Measurements from ENCODE around the gene GPR65. TPM values are rescaled to one million over a fixed set of nuclear protein-coding genes. Genes with fewer than 3 reads are reported as not detected.
"Not testable (repeated sequence)": the region's sequence is repeated elsewhere in the genome, so short reads cannot be mapped to it uniquely, and the experiment has no call there.

GPR65 gene
- total RNA-seq, 3 donors from 2014 or later: 0.41 to 1.6 (median 1.6) TPM

GRCh38 chr14:88012495-88012894, 7.6 kb downstream of the GPR65 start:
- H3K36me3 ChIP-seq (ENCODE audit: low read depth): no peaks in the 10 kb centered on the region
- intact Hi-C loops (cut with DNase I, micrococcal nuclease): loop anchor here in 1 of 2 donors (2.0 kb wide), 1 partner anchor 156 kb away; no protein-coding TSS in a partner anchor
- TF ChIP-seq, protein P1, sequence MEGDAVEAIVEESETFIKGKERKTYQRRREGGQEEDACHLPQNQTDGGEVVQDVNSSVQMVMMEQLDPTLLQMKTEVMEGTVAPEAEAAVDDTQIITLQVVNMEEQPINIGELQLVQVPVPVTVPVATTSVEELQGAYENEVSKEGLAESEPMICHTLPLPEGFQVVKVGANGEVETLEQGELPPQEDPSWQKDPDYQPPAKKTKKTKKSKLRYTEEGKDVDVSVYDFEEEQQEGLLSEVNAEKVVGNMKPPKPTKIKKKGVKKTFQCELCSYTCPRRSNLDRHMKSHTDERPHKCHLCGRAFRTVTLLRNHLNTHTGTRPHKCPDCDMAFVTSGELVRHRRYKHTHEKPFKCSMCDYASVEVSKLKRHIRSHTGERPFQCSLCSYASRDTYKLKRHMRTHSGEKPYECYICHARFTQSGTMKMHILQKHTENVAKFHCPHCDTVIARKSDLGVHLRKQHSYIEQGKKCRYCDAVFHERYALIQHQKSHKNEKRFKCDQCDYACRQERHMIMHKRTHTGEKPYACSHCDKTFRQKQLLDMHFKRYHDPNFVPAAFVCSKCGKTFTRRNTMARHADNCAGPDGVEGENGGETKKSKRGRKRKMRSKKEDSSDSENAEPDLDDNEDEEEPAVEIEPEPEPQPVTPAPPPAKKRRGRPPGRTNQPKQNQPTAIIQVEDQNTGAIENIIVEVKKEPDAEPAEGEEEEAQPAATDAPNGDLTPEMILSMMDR (IDR thresholded peaks at IDR 0.05): no peak
- ATAC-seq (no peak), DNase-seq (no peak)
- no peaks in the 10 kb centered on the region for H3K9me3 ChIP-seq
- no peaks in the 10 kb centered on the region for H3K4me1 ChIP-seq (ENCODE audit: low read depth)
- H3K4me3 ChIP-seq: no peak overlapping the region

DNA sequence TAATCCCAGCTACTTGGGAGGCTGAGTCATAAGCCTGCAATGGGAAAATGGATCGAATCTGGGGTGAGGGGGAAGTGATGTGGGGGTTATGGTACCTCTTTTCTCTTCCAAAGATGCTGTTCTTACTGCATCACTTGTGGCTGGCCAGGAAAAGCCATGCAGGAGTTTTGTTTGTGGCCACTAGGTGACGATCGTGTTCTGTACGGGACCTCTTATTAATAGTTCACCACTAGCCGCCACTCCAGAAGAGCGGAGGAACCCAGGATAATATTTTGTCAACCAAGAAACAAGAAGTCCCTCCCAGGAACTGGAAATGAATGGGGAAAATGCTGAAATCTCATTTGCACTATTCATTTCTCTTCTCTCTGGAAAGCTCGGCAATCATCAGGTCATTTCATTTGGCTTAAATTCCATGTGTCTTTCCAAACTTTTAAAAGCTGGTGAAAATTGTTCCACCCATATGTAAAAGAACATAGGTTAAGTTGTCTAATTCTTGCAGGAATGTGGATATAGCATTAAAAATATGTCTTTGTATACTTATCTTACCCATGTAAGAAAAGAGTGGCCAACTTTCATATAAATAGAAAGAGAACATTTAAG, 8.9 kb downstream of the GPR65 start:
- Histone ChIP-seq H3K4me3 (no peak overlapping the region), H3K9me3 (no peaks in the 10 kb centered on the region), H3K4me1 (ENCODE audit: low read depth) (no peaks in the 10 kb centered on the region), H3K36me3 (ENCODE audit: low read depth) (no peaks in the 10 kb centered on the region)
- ATAC-seq (peak; percentile 90), DNase-seq (peak in 2 of 3 donors; percentile 60 to 79)
- TF ChIP-seq, protein P1 (IDR thresholded peaks at IDR 0.05): peak; percentile 79
- intact Hi-C loops (cut with DNase I, micrococcal nuclease): loop anchor here in 1 of 2 donors (2.0 kb wide), 1 partner anchor 155 kb away; no protein-coding TSS in a partner anchor

DNA sequence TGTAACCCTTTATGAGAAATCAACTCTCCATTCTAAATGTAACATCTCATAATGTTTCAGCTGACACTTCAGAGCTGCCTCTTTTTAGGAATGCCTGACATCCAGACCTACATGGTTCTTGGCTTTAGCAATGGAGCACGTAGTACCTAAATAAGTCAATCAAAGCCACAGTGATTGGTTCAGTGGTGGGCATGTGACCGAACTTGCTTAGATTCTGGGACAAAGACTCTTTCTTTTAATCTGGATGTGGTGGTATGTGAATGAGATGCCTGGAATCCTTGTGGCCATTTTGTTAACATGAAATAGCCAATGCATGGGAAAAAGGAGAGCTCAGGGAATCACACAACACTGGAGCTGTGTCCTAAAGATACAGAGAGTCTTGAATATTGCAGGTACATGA, 11.8 kb downstream of the GPR65 start:
- Histone ChIP-seq H3K36me3 (ENCODE audit: low read depth) (no peaks in the 10 kb centered on the region), H3K9me3 (no peaks in the 10 kb centered on the region), H3K4me1 (ENCODE audit: low read depth) (no peaks in the 10 kb centered on the region), H3K4me3 (no peak overlapping the region)
- intact Hi-C loops (cut with DNase I, micrococcal nuclease): no loop called here
- DNase-seq: no peak
- TF ChIP-seq, protein P1 (IDR thresholded peaks at IDR 0.05): no peak
- no peak for ATAC-seq

GRCh38 chr14:88017535-88017934, 12.6 kb downstream of the GPR65 start:
- intact Hi-C loops (cut with DNase I, micrococcal nuclease): no loop called here
- no peak for ATAC-seq
- H3K36me3 ChIP-seq (ENCODE audit: low read depth): no peaks in the 10 kb centered on the region
- TF ChIP-seq, protein P1 (IDR thresholded peaks at IDR 0.05): no peak
- DNase-seq: no peak
- H3K4me3 ChIP-seq: no peak overlapping the region
- H3K9me3 ChIP-seq: no peaks in the 10 kb centered on the region
- no peaks in the 10 kb centered on the region for H3K4me1 ChIP-seq (ENCODE audit: low read depth)

DNA sequence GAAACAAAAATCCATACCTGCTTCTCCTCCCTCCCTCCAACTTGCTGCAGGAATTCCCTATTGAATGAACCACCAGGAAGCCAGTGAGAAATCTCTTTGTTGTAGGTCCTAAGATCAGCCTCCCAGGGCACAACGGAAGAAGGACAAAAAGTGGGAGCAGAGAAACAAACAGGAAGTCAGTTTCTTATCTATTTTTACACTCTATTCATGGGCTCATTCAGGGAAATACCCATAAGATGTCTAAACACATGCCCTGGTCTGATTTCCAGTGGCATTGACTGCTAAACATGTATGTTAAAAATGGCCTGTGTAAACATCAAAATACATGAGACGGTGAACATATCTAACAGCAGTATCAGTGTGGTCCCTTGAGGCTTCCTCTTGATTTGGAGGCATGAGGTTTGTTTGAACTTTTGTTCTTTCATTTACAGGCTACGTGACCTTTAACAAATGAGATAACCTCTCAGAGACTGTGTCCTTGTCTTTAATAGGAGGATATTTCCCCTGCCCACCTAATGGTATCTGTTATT, 18.8 kb downstream of the GPR65 start:
- intact Hi-C loops (cut with DNase I, micrococcal nuclease): no loop called here
- Histone ChIP-seq H3K4me1 (ENCODE audit: low read depth) (peaks cover 13% of the 10 kb centered on the region), H3K9me3 (no peaks in the 10 kb centered on the region), H3K4me3 (no peak overlapping the region), H3K36me3 (ENCODE audit: low read depth) (no peaks in the 10 kb centered on the region)
- DNase-seq (no peak), ATAC-seq (peak; percentile 54)
- TF ChIP-seq, protein P1 (IDR thresholded peaks at IDR 0.05): no peak

- ATAC-seq; intact Hi-C loops (cut with DNase I, micrococcal nuclease); H3K4me3 ChIP-seq; H3K9me3 ChIP-seq; H3K36me3 ChIP-seq (ENCODE audit: low read depth): not testable (repeated sequence)
- DNase-seq: peak in 2 of 3 donors; percentile 17 to 27
- peaks cover 13% of the 10 kb centered on the region for H3K4me1 ChIP-seq (ENCODE audit: low read depth)
Observed at GRCh38 chr14:88024252-88025086, 19.5 kb downstream of the GPR65 start.

Data from mucosa of descending colon (tissue), 3 donors.